ENCODE data around the gene FAM227B. TPM values are rescaled to one million over a fixed set of nuclear protein-coding genes. Genes with fewer than 3 reads are reported as not detected.
"Not testable (repeated sequence)": the region's sequence is repeated elsewhere in the genome, so short reads cannot be mapped to it uniquely, and the experiment has no call there.

The FAM227B gene
- 18.5 TPM for total RNA-seq
- long read RNA-seq, partial matches to known transcripts: 9 of 20 reads
- long read RNA-seq, other reads (novel, unspliced or antisense): 11 of 20 reads

GRCh38 chr15:49620658-49621368 lies at the start of gene FAM227B, which contains the start of gene DTWD1:
Gene FAM227B (minus strand): TSS chr15:49620818. CDS start chr15:49615171, 5,647 bp downstream.
Gene DTWD1 (plus strand): TSS chr15:49621048. CDS start chr15:49625168, 4,120 bp downstream.
- no peak for TF ChIP-seq CTCF (IDR thresholded peaks at IDR 0.05; ENCODE audit: borderline replicate concordance)
- DNase-seq: peak; percentile 98

GRCh38 chr15:49669288-49669687 lies 48.7 kb upstream of the FAM227B start:
- Histone ChIP-seq H3K4me3 (no peak overlapping the region), H3K27ac (replicated peaks) (no peak overlapping the region), H3K27me3 (ENCODE audit: low read depth) (no peaks in the 10 kb centered on the region), H3K4me1 (no peaks in the 10 kb centered on the region), H3K9me3 (replicated peaks) (no peaks in the 10 kb centered on the region), H3K36me3 (no peaks in the 10 kb centered on the region)
- TF ChIP-seq CTCF (IDR thresholded peaks at IDR 0.05; ENCODE audit: borderline replicate concordance): no peak
- DNase-seq: no peak
- intact Hi-C loops (cut with micrococcal nuclease): no loop called here

More at GRCh38 chr15:49620658-49621368, at the start of gene FAM227B, which contains the start of gene DTWD1:
- intact Hi-C loops (cut with micrococcal nuclease): no loop called here
- Histone ChIP-seq H3K36me3 (peaks cover 14% of the 10 kb centered on the region), H3K4me3 (peak within 1 kb of the TSS; percentile 86), H3K27ac (replicated peaks) (peak within 1 kb of the TSS; percentile 95), H3K4me1 (peaks cover 46% of the 10 kb centered on the region), H3K9me3 (replicated peaks) (peaks cover 14% of the 10 kb centered on the region), H3K27me3 (ENCODE audit: low read depth) (no peaks in the 10 kb centered on the region)

- H3K4me1 ChIP-seq; H3K27ac ChIP-seq (replicated peaks); H3K27me3 ChIP-seq (ENCODE audit: low read depth); intact Hi-C loops (cut with micrococcal nuclease); DNase-seq; H3K36me3 ChIP-seq; H3K4me3 ChIP-seq; H3K9me3 ChIP-seq (replicated peaks): not testable (repeated sequence)
These were observed 45.9 kb upstream of the FAM227B start for GRCh38 chr15:49666486-49666885.

- TF ChIP-seq CTCF (IDR thresholded peaks at IDR 0.05; ENCODE audit: borderline replicate concordance): no peak
- Histone ChIP-seq H3K27me3 (ENCODE audit: low read depth) (no peaks in the 10 kb centered on the region), H3K27ac (replicated peaks) (no peak overlapping the region), H3K4me3 (no peak overlapping the region), H3K4me1 (no peaks in the 10 kb centered on the region), H3K9me3 (replicated peaks) (no peaks in the 10 kb centered on the region), H3K36me3 (no peaks in the 10 kb centered on the region)
- DNase-seq: no peak
- intact Hi-C loops (cut with micrococcal nuclease): no loop called here
These were observed 44.1 kb upstream of the FAM227B start for GRCh38 chr15:49664716-49665115.

GRCh38 chr15:49656734-49657133 lies 36.1 kb upstream of the FAM227B start:
- no peak overlapping the region for H3K27ac ChIP-seq (replicated peaks)

More at GRCh38 chr15:49656734-49657133, 36.1 kb upstream of the FAM227B start:
- no peak for DNase-seq
- intact Hi-C loops (cut with micrococcal nuclease): no loop called here
- no peak for TF ChIP-seq CTCF (IDR thresholded peaks at IDR 0.05; ENCODE audit: borderline replicate concordance)
- Histone ChIP-seq H3K4me1 (no peaks in the 10 kb centered on the region), H3K36me3 (no peaks in the 10 kb centered on the region), H3K9me3 (replicated peaks) (peaks cover 34% of the 10 kb centered on the region), H3K27me3 (ENCODE audit: low read depth) (no peaks in the 10 kb centered on the region), H3K4me3 (no peak overlapping the region)
